H1 (cell line): ENCODE measurements around the gene UBE4B. TPM values are rescaled to one million over a fixed set of nuclear protein-coding genes. Genes with fewer than 3 reads are reported as not detected.

ENCODE experiments used
- BACH1 ChIP-seq: IDR thresholded peaks from 2 replicates; pipeline ENCODE4 v1.6.1; 2012; ENCODE audit warnings: low read length, improper control_type of control experiment
- CEBPB ChIP-seq: IDR thresholded peaks from 2 replicates; pipeline ENCODE4 v1.6.1; 2012; ENCODE audit warnings: low read depth, low read length
- CHD1 ChIP-seq: IDR thresholded peaks from 2 replicates; pipeline ENCODE4 v1.6.1; 2012; ENCODE audit warnings: low read depth, low read length, improper control_type of control experiment
- TCF12 ChIP-seq: IDR thresholded peaks from 2 replicates; pipeline ENCODE4 v1.6.1; 2011; ENCODE audit warnings: low read depth, mild to moderate bottlenecking, low read length
- polyA plus RNA-seq, 7 experiments: library from polyadenylated mRNA; depleted of rRNA in 3 of 7; stranded (reverse) in 5 of 7; unstranded in 2 of 7; fragments of >200 nt in 5 of 7; fragments of 200-250 nt in 2 of 7; gene quantifications; 1 replicate in 5 of 7; 2 replicates in 1 of 7; 4 replicates in 1 of 7; pipeline versions ENCODE4 v1.2.1 to v1.2.3, GENCODE V29; 2011 to 2013; ENCODE audit warnings: missing spikeins in 2 of 7, mixed read lengths in 2 of 7
- total RNA-seq: library from RNA; stranded (reverse); fragmentation: NEBNext Ultra II Directional; extraction: Animal tissue kit (Norgen Biotek cat#: 25700); gene quantifications from 2 replicates; pipeline ENCODE4 v1.2.1, GENCODE V29; 2021
- TF ChIP-seq, protein P1 (sequence below): IDR thresholded peaks from 2 replicates; pipeline ENCODE4 v1.6.1; 2012; ENCODE audit warnings: inconsistent platforms

Gene UBE4B
- total and polyA plus RNA-seq, 2 of the 8 experiments (the other 6 are each of a cell fraction or from before 2014, with no cell fraction given): 24.5 to 90.1 TPM

DNA sequence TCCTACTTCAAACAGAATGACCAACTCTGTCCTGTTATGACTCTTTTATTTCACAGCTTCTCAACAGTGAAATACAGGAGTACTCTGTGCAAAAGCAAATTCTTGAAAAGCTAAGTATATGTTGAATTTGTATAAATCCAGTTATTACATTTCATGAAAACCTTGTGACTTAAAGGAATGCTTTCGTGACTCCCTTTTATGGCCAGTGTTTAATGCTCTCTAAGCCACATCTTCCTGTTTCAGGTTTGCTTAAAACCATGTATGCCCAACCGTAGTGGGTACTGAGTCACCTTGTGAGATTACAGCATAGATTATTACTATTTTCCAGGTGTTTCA, 137.4 kb downstream of the UBE4B start (continued):
- TF ChIP-seq, protein P1, sequence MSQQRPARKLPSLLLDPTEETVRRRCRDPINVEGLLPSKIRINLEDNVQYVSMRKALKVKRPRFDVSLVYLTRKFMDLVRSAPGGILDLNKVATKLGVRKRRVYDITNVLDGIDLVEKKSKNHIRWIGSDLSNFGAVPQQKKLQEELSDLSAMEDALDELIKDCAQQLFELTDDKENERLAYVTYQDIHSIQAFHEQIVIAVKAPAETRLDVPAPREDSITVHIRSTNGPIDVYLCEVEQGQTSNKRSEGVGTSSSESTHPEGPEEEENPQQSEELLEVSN: no peak
- TF ChIP-seq TCF12: no peak
- no peak for TF ChIP-seq CEBPB
- TF ChIP-seq BACH1: no peak
- no peak for TF ChIP-seq CHD1
